Astrocyte (in vitro differentiated cells and primary cell): ENCODE measurements around the gene KCNJ18. TPM values are rescaled to one million over a fixed set of nuclear protein-coding genes. Genes with fewer than 3 reads are reported as not detected.
"Not testable (repeated sequence)": the region's sequence is repeated elsewhere in the genome, so short reads cannot be mapped to it uniquely, and the experiment has no call there.

ENCODE experiments used
- DNase-seq: peaks from one replicate; pipeline ENCODE4 v3.0.0-alpha.2; 2010; ENCODE audit warnings: low read depth
- FAIRE-seq: peaks from 2 replicates; lab custom pipeline; 2011; peaks lifted over from hg19 to GRCh38; lab: Jason Lieb, UNC
- H2AFZ ChIP-seq: 2 replicates; pipeline ENCODE4 v1.6.0; 2012; ENCODE audit warnings: low read depth, low read length, inconsistent platforms
- H3K27ac ChIP-seq: 2 replicates; pipeline ENCODE4 v1.5.1; 2011; ENCODE audit warnings: low read depth, low read length, inconsistent platforms
- H3K27me3 ChIP-seq: 2 replicates; pipeline ENCODE4 v1.6.0; 2011; ENCODE audit warnings: low read length, inconsistent platforms; ENCODE audit not compliant: insufficient read depth
- H3K36me3 ChIP-seq: 2 replicates; pipeline ENCODE4 v1.5.1; 2011; ENCODE audit warnings: low read length, inconsistent platforms; ENCODE audit not compliant: insufficient read depth
- H3K4me1 ChIP-seq: 2 replicates; pipeline ENCODE4 v1.5.1; 2011; ENCODE audit warnings: low read length, inconsistent platforms; ENCODE audit not compliant: insufficient read depth
- H3K4me2 ChIP-seq: 2 replicates; pipeline ENCODE4 v1.6.0; 2012; ENCODE audit warnings: low read length, inconsistent platforms
- H3K4me3 ChIP-seq: 2 replicates; pipeline ENCODE4 v1.5.1; 2011; ENCODE audit warnings: low read depth, mild to moderate bottlenecking, low read length, inconsistent platforms; ENCODE audit not compliant: insufficient read depth
- H3K79me2 ChIP-seq: 2 replicates; pipeline ENCODE4 v1.6.0; 2012; ENCODE audit warnings: mild to moderate bottlenecking, low read length, inconsistent platforms; ENCODE audit not compliant: insufficient read depth
- H3K9ac ChIP-seq: 2 replicates; pipeline ENCODE4 v1.6.0; 2012; ENCODE audit warnings: mild to moderate bottlenecking, low read length, inconsistent platforms
- H3K9me3 ChIP-seq: 2 replicates; pipeline ENCODE4 v1.5.1; 2012; ENCODE audit warnings: low read depth, mild to moderate bottlenecking, low read length, inconsistent platforms; ENCODE audit not compliant: insufficient read depth
- H4K20me1 ChIP-seq: 2 replicates; pipeline ENCODE4 v1.6.0; 2012; ENCODE audit warnings: low read length, inconsistent platforms; ENCODE audit not compliant: insufficient read depth
- H3K27ac Mint-ChIP-seq: one replicate; pipeline ENCODE4 v1.8.0; 2021; ENCODE audit warnings: mild to moderate bottlenecking, mixed read lengths; ENCODE audit not compliant: unreplicated experiment
- H3K27me3 Mint-ChIP-seq: one replicate; pipeline ENCODE4 v1.8.0; 2021; ENCODE audit warnings: low read depth, mixed read lengths; ENCODE audit not compliant: unreplicated experiment
- H3K36me3 Mint-ChIP-seq: one replicate; pipeline ENCODE4 v1.8.0; 2021; ENCODE audit warnings: low read depth, mixed read lengths; ENCODE audit not compliant: unreplicated experiment
- H3K4me1 Mint-ChIP-seq: one replicate; pipeline ENCODE4 v1.8.0; 2021; ENCODE audit warnings: low read depth, mixed read lengths; ENCODE audit not compliant: unreplicated experiment
- H3K4me3 Mint-ChIP-seq: one replicate; pipeline ENCODE4 v1.8.0; 2021; ENCODE audit warnings: mild to moderate bottlenecking, moderate library complexity, mixed read lengths; ENCODE audit not compliant: unreplicated experiment
- H3K9me3 Mint-ChIP-seq: one replicate; pipeline ENCODE4 v1.8.0; 2021; ENCODE audit warnings: mild to moderate bottlenecking, mixed read lengths; ENCODE audit not compliant: unreplicated experiment
- total RNA-seq: library from RNA; stranded (reverse); gene quantifications from 2 replicates; pipeline ENCODE4 v1.2.1, GENCODE V29; 2021

Gene KCNJ18
- total RNA-seq, 1 donor from 2014 or later: not detected

DNA sequence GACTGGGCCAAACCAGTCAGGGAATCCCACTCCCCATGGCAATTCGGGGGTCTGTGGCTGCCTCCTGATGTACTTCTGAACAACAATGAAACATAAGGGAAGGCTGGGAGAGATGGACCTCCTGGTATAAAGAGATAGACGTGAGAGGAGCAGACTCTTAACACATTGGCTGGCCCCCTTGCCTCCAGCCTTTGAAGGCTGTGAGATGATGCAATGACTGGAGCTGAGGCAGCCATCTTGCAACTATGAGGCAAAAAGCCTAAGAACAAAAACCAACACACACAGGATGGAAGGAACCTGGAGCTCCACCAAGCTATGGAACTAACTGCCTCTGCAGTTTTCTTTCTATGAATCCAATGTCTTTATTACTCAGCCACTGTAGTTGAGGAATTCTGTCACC lies 58.8 kb downstream of the KCNJ18 start:
- not testable (repeated sequence) for H3K4me3 ChIP-seq, H3K27me3 Mint-ChIP-seq, H3K9me3 ChIP-seq, H3K36me3 ChIP-seq, H3K79me2 ChIP-seq, H3K9ac ChIP-seq, FAIRE-seq, H3K4me1 ChIP-seq, H3K27me3 ChIP-seq, H3K4me1 Mint-ChIP-seq, H3K36me3 Mint-ChIP-seq, H3K4me2 ChIP-seq, H3K27ac Mint-ChIP-seq, H3K27ac ChIP-seq, H2AFZ ChIP-seq, H3K4me3 Mint-ChIP-seq, DNase-seq, H3K9me3 Mint-ChIP-seq, H4K20me1 ChIP-seq
